Mesenchymal stem cell (in vitro differentiated cells and primary cell): ENCODE measurements around the gene SAMD11.

ENCODE experiments used
- DNase-seq: peaks from one replicate; pipeline ENCODE4 v3.0.0-alpha.2; 2013
- H2AFZ ChIP-seq: one replicate; pipeline ENCODE4 v1.6.1; 2013; ENCODE audit warnings: low read depth, mild to moderate bottlenecking, control low read depth, inconsistent platforms, low read length, moderate library complexity
- H2AK5ac ChIP-seq: 2 replicates; pipeline ENCODE4 v1.6.1; 2013; ENCODE audit warnings: low read length, moderate library complexity, mild to moderate bottlenecking, inconsistent platforms; ENCODE audit not compliant: severe bottlenecking
- H2BK120ac ChIP-seq: one replicate; pipeline ENCODE4 v1.6.1; 2013; ENCODE audit warnings: low read depth, mild to moderate bottlenecking, inconsistent platforms, low read length, moderate library complexity
- H2BK12ac ChIP-seq, 2 experiments: one replicate each; pipeline ENCODE4 v1.6.1; 2013; ENCODE audit warnings: inconsistent platforms in 2 of 2, low read length in 2 of 2, mild to moderate bottlenecking in 2 of 2, moderate library complexity in 2 of 2, control low read depth in 1 of 2
- H2BK15ac ChIP-seq: one replicate; pipeline ENCODE4 v1.6.1; 2013; ENCODE audit warnings: mild to moderate bottlenecking, low read depth, inconsistent platforms; ENCODE audit not compliant: poor library complexity, severe bottlenecking
- H2BK5ac ChIP-seq: 2 replicates; pipeline ENCODE4 v1.6.1; 2013; ENCODE audit warnings: low read depth, mild to moderate bottlenecking, low read length, control low read depth, inconsistent platforms; ENCODE audit not compliant: poor library complexity, severe bottlenecking
- H3K14ac ChIP-seq, 2 experiments: one replicate each; pipeline ENCODE4 v1.6.1; 2013; ENCODE audit warnings: inconsistent platforms in 2 of 2, low read length in 2 of 2, control low read depth in 1 of 2, mild to moderate bottlenecking in 1 of 2, moderate library complexity in 1 of 2
- H3K18ac ChIP-seq, 2 experiments: one replicate each; pipeline ENCODE4 v1.6.1; 2013; ENCODE audit warnings: inconsistent platforms in 2 of 2, low read length in 2 of 2, control low read depth in 1 of 2, low read depth in 1 of 2, mild to moderate bottlenecking in 1 of 2
- H3K23ac ChIP-seq, 2 experiments: one replicate each; pipeline ENCODE4 v1.6.1; 2013; ENCODE audit warnings: inconsistent platforms in 2 of 2, low read length in 2 of 2, mild to moderate bottlenecking in 2 of 2, moderate library complexity in 2 of 2, control low read depth in 1 of 2
- H3K27ac ChIP-seq: 2 replicates; pipeline ENCODE4 v1.5.1; 2013; ENCODE audit warnings: mild to moderate bottlenecking, moderate library complexity, low read length, control low read depth, inconsistent platforms; ENCODE audit not compliant: poor library complexity, severe bottlenecking
- H3K27me3 ChIP-seq, 2 experiments: 2 replicates each; pipeline versions ENCODE4 v1.6.1 to v1.7.0; 2013; ENCODE audit warnings: low read length in 2 of 2, mild to moderate bottlenecking in 2 of 2, moderate library complexity in 2 of 2, control low read depth in 1 of 2, inconsistent platforms in 1 of 2; ENCODE audit not compliant: control insufficient read depth in 1 of 2, insufficient read depth in 1 of 2
- H3K36me3 ChIP-seq, 2 experiments: 2 replicates each; pipeline versions ENCODE4 v1.6.1 to v1.7.0; 2013; ENCODE audit warnings: low read length in 2 of 2, control low read depth in 1 of 2, inconsistent platforms in 1 of 2, low read depth in 1 of 2, mild to moderate bottlenecking in 1 of 2; ENCODE audit not compliant: insufficient read depth in 2 of 2, control insufficient read depth in 1 of 2
- H3K4ac ChIP-seq, 2 experiments: one replicate each; pipeline ENCODE4 v1.6.1; 2013; ENCODE audit warnings: inconsistent platforms in 2 of 2, low read length in 2 of 2, mild to moderate bottlenecking in 2 of 2, moderate library complexity in 2 of 2, control low read depth in 1 of 2, low read depth in 1 of 2
- H3K4me1 ChIP-seq: 2 replicates; pipeline ENCODE4 v1.6.1; 2013; ENCODE audit warnings: low read depth, low read length, control low read depth; ENCODE audit not compliant: control insufficient read depth, insufficient read depth
- H3K4me2 ChIP-seq: 2 replicates; pipeline ENCODE4 v1.6.1; 2013; ENCODE audit warnings: low read length, mild to moderate bottlenecking, inconsistent platforms; ENCODE audit not compliant: poor library complexity, severe bottlenecking
- H3K4me3 ChIP-seq, 2 experiments: 2 replicates each; pipeline versions ENCODE4 v1.5.1 to v1.7.0; 2013; ENCODE audit warnings: low read length in 2 of 2, mild to moderate bottlenecking in 2 of 2, control low read depth in 1 of 2, low read depth in 1 of 2; ENCODE audit not compliant: insufficient read depth in 1 of 2
- H3K79me1 ChIP-seq: replicated peaks from 2 replicates; pipeline ENCODE4 v1.6.1; 2013; ENCODE audit warnings: mild to moderate bottlenecking, control low read depth, low read length, inconsistent platforms; ENCODE audit not compliant: poor library complexity, severe bottlenecking
- H3K9ac ChIP-seq: 2 replicates; pipeline ENCODE4 v1.7.0; 2013; ENCODE audit warnings: mild to moderate bottlenecking, low read length, moderate library complexity
- H3K9me3 ChIP-seq: 2 replicates; pipeline ENCODE4 v1.7.0; 2013; ENCODE audit warnings: mild to moderate bottlenecking, low read length; ENCODE audit not compliant: control insufficient read depth
- H4K8ac ChIP-seq: one replicate; pipeline ENCODE4 v1.6.1; 2013; ENCODE audit warnings: inconsistent platforms, mild to moderate bottlenecking, low read length, moderate library complexity
- H4K91ac ChIP-seq: one replicate; pipeline ENCODE4 v1.6.1; 2013; ENCODE audit warnings: mild to moderate bottlenecking, low read length, inconsistent platforms
- WGBS: methylation state at CpG from one replicate; pipeline ENCODE4 v1.1.7; 2013; ENCODE audit warnings: mixed read lengths; 5-methylcytosine and 5-hydroxymethylcytosine counted together

The SAMD11 gene

DNA sequence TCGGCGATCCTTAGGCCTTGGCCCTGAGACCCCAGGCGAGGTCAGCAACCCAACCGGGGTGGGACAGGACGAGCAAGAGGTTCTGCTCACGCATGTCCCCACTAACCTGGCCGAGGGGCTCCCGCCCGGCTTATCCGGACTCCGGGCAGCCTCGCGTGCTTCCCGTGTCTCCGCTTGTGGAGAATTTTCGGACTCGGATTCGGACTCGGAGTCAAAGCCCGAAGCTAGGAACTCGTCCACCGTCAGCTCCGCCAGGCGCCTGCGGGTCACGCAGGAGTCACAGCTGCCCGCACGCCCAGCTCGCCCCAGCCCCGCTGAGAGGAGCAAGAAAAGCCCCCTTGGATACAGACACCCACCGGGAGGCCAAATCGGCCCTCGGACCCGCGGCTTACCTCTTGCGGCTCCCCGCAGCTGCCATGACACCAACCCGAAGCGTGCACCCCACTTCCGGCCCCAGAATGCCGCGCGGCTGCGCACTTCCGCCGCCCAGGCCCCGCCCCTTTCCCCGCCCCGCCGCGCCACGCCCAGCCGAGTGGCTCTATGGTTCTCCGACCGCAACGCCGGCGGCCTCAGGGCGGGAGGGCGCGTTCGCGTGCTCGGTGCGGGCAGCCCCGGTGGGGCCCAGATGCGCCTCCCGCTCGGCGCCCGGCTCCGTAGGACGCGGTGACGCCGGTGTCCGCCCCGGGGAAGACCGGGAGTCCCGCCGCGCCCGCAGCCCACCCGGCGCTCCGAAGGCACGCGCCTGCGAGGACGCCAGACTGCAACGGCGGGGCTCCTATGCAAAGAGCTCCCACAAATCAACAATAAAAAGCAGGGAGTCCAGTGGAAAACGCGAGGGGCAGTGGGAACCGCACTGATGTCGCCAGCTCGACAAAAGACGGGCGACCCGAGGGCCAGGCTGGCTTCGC is 35.4 kb downstream of the SAMD11 start, which contains the start of gene NOC2L:
Gene NOC2L, minus strand, starts transcription at position 434 of the 908 bp plus-strand sequence. Its CDS starts 16 bp downstream, at position 418.
- H2BK5ac ChIP-seq: no peak within 1 kb of the TSS
- H3K36me3 ChIP-seq: peaks cover 41 to 63% of the 10 kb centered on the region in 2 experiments
- peak within 1 kb of the TSS; percentile 91 to 94 for H3K4me3 ChIP-seq
- no peaks in the 10 kb centered on the region for H3K9me3 ChIP-seq
- peak within 1 kb of the TSS; percentile 76 for H2BK15ac ChIP-seq
- peak within 1 kb of the TSS; percentile 21 to 97 for H3K23ac ChIP-seq
- H3K4me2 ChIP-seq: peak within 1 kb of the TSS; percentile 74
- peak within 1 kb of the TSS; percentile 4 for H2AK5ac ChIP-seq
- peak within 1 kb of the TSS in 1 of 2 experiments; percentile 64 for H2BK12ac ChIP-seq
- WGBS: 5% methylated on average over 64 of the region's 101 CpGs
- peak within 1 kb of the TSS; percentile 66 to 89 for H3K18ac ChIP-seq
- H3K27me3 ChIP-seq: no peaks in the 10 kb centered on the region
- peak within 1 kb of the TSS; percentile 42 for H2AFZ ChIP-seq
- peak; percentile 86 for DNase-seq
- peak within 1 kb of the TSS; percentile 92 for H4K8ac ChIP-seq
- H3K27ac ChIP-seq: no peak within 1 kb of the TSS
- H2BK120ac ChIP-seq: peak within 1 kb of the TSS; percentile 80
- H3K9ac ChIP-seq: peak within 1 kb of the TSS; percentile 93
- peak within 1 kb of the TSS; percentile 52 to 88 for H3K4ac ChIP-seq
- peaks cover 21% of the 10 kb centered on the region for H3K4me1 ChIP-seq
- peaks cover 47% of the 10 kb centered on the region for H3K79me1 ChIP-seq
- H4K91ac ChIP-seq: peak within 1 kb of the TSS; percentile 79
- no peak within 1 kb of the TSS for H3K14ac ChIP-seq

DNA sequence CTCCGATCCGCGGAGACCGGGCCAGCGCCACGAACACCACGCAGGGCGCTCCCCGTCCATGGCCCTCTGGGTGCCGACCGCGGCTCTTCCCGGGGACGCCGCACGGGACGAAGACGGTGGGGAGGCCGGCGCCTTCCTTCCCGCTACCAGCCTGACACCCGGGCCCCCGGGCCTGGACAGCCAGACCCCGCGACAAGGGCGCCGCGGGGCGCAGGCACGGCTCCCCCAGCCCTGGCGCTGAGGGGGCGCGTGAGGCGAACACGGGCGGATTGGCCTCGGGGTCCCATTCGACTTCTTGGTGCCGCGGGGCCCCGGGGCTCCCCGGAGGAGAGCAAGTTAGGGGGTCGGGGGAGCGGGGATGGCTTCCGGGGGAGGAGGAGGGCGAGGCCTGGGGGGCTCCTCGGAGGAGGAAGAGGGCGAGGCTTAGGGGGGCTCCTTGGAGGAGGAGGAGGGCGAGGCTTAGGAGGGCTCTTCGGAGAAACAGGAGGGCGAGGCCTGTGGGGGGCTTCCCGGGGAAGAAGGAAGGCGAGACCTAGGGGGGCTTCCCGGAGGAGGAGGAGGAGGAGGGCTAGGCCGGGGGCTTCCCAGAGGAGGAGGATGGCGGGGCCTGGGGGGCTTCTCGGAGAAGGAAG is 36.1 kb downstream of the SAMD11 start:
- Histone ChIP-seq H3K36me3 (peaks cover 34 to 60% of the 10 kb centered on the region in 2 experiments), H2BK12ac (peak overlapping the region in 1 of 2 experiments; percentile 64), H2BK120ac (peak overlapping the region; percentile 80), H3K14ac (no peak overlapping the region), H3K23ac (no peak overlapping the region), H3K9ac (peak overlapping the region; percentile 26), H4K8ac (peak overlapping the region; percentile 84), H3K4me3 (peak overlapping the region; percentile 91 to 93), H3K79me1 (peaks cover 45% of the 10 kb centered on the region), H3K4me1 (peaks cover 21% of the 10 kb centered on the region), H2AK5ac (no peak overlapping the region), H3K27ac (no peak overlapping the region), H3K18ac (peak overlapping the region; percentile 42 to 66), H3K4ac (no peak overlapping the region), H3K27me3 (no peaks in the 10 kb centered on the region), H4K91ac (peak overlapping the region; percentile 79), H3K9me3 (no peaks in the 10 kb centered on the region), H3K4me2 (peak overlapping the region; percentile 65), H2BK15ac (peak overlapping the region; percentile 95), H2AFZ (no peak overlapping the region), H2BK5ac (no peak overlapping the region)
- WGBS: 59% methylated on average over 55 of the region's 57 CpGs
- no peak for DNase-seq

DNA sequence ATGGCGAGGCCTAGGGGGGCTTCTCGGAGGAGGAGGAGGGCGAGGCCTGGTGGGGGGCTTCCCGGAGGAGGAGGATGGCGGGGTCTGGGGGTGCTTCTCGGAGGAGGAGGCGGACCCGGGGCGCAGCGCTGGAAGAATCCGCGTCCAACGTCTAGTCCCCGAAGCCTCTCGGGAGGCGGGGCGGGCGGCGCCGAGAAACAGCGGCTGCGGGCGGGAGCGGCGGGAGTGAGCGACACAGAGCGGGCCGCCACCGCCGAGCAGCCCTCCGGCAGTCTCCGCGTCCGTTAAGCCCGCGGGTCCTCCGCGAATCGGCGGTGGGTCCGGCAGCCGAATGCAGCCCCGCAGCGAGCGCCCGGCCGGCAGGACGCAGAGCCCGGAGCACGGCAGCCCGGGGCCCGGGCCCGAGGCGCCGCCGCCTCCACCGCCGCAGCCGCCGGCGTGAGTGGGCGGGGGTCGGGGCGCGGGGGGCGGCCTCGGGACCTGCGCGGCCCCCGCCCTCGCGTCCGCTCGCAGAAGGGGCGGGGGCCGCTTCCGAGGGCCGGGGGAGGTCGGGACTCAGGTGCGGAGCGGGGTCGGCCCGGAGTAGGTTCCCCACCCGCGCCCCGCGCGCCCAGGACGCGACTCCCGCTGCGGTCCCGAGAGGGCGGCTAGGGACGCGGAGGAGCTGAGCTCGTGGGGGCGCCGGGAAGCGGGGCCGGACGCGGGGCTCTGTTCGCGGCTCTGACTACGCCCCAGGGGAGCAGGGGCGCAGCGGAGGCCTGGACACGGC is 36.8 kb downstream of the SAMD11 start, which contains the start of gene KLHL17:
Gene KLHL17, plus strand, starts transcription at position 222 of the 769 bp plus-strand sequence. Its CDS starts 110 bp downstream, at position 332.
- H3K27me3 ChIP-seq: no peaks in the 10 kb centered on the region
- H4K8ac ChIP-seq: peak within 1 kb of the TSS; percentile 84
- no peaks in the 10 kb centered on the region for H3K9me3 ChIP-seq
- H4K91ac ChIP-seq: peak within 1 kb of the TSS; percentile 79
- peaks cover 39% of the 10 kb centered on the region for H3K79me1 ChIP-seq
- H3K18ac ChIP-seq: peak within 1 kb of the TSS; percentile 92
- no peak within 1 kb of the TSS for H2BK5ac ChIP-seq
- H3K4me1 ChIP-seq: peaks cover 21% of the 10 kb centered on the region
- peak within 1 kb of the TSS in 1 of 2 experiments; percentile 64 for H2BK12ac ChIP-seq
- H2BK120ac ChIP-seq: peak within 1 kb of the TSS; percentile 84
- H2AK5ac ChIP-seq: no peak within 1 kb of the TSS
- H3K4ac ChIP-seq: peak within 1 kb of the TSS; percentile 9 to 57
- H2BK15ac ChIP-seq: peak within 1 kb of the TSS; percentile 95
- H3K4me3 ChIP-seq: peak within 1 kb of the TSS; percentile 91 to 93
- peaks cover 27 to 60% of the 10 kb centered on the region in 2 experiments for H3K36me3 ChIP-seq
- no peak within 1 kb of the TSS for H3K23ac ChIP-seq
- under 1% methylated on average over 59 of the region's 109 CpGs for WGBS
- peak within 1 kb of the TSS; percentile 53 for H3K9ac ChIP-seq
- H2AFZ ChIP-seq: peak within 1 kb of the TSS; percentile 60
- H3K27ac ChIP-seq: no peak within 1 kb of the TSS
- DNase-seq: peak; percentile 69
- H3K14ac ChIP-seq: peak within 1 kb of the TSS in 1 of 2 experiments; percentile 53
- H3K4me2 ChIP-seq: peak within 1 kb of the TSS; percentile 90
